GM21390 (cell line): ENCODE measurements around the gene RBM3.
A peak's percentile ranks its signal among the peaks of the same experiment; 100 is the strongest.

Experiments used
- ATAC-seq: cut with Tn5 transposase; IDR thresholded peaks from one replicate; pipeline ENCODE4 v1.9.1; 2021; ENCODE audit not compliant: unreplicated experiment

Gene RBM3

DNA sequence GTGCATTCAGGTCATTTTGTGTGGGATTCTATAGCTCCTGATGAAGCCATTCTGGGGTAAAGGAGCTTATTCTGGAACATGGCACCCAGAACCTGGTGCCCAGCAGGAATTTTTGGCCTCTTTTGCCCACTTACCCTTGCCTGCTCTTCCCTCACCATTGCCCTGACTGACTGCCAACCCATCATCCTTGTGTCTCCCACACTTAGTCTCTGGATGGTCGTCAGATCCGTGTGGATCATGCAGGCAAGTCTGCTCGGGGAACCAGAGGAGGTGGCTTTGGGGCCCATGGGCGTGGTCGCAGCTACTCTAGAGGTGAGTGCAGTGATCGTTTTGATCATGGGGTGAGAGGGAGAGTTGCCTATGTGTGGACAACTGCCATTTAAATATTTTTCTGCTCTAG, 1.8 kb downstream of the RBM3 start:
- ATAC-seq: no peak

DNA sequence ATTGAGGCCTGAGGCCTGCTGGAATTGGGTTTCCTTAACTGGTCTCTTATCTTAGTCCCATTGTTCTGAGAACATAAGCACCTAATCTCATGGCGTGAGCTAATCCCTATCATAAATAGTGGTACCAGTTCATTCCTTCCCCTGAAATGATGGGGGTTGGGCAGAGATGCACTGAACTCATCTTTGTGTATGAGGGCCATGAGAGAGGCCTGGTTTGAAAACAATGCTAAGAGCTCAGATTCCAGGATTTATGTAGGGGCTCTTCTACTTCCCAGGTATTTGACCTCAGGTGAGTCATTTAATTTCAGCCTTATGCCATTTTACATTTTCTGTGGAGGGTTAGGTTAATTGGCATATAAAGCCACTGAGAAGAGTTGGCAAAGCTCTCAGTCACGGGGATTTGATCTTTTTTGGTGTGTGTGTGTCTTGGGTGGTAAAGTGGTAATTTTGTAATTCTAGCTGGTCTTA, 4.4 kb downstream of the RBM3 start:
- no peak for ATAC-seq

- no peak for ATAC-seq
These were observed 5.0 kb downstream of the RBM3 start for GRCh38 chrX:48579259-48579658.

- ATAC-seq: no peak
These were observed 6.4 kb downstream of the RBM3 start for GRCh38 chrX:48580662-48581061.

- no peak for ATAC-seq
These were observed 10.4 kb downstream of the RBM3 start for GRCh38 chrX:48584698-48585097.

DNA sequence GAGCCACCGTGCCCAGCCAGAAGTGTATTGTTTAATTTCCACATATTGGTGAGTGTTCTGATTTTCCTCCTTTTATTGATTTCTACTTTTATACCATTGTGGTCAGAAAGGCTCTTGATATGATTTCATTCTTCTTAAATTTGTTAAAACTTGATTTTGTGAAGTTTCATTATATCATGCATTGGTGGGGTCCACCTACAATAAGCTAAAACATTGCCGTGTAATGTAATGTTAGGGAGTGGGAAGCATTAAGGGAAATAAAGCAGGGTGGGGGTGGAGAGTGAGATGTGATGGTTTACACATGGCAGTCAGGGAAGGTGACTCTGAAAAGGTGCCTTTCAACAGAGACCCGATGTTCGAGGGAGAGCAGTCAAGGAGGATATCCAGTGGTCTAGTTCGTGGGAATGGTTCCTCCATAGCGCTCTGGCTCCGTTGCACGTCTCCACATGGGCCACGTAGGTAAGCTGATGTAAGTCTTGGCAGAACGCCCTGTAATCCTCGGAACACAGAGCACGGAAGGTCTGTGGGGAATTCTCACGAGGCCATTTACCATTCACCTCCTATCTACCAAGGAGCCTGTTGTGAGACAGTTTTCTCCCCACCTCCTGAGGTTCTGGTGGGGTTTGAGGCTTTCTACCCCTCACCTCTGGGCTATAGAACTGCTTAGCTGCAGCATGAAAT, 15.3 kb downstream of the RBM3 start:
- no peak for ATAC-seq

GRCh38 chrX:48590203-48591103, 16.2 kb downstream of the RBM3 start:
- ATAC-seq: no peak

- no peak for ATAC-seq
These were observed 17.0 kb downstream of the RBM3 start for GRCh38 chrX:48591255-48591791.

- no peak for ATAC-seq
These were observed 18.7 kb downstream of the RBM3 start for GRCh38 chrX:48592971-48593370.

- ATAC-seq: no peak
These were observed 21.6 kb downstream of the RBM3 start for GRCh38 chrX:48595929-48596328.

DNA sequence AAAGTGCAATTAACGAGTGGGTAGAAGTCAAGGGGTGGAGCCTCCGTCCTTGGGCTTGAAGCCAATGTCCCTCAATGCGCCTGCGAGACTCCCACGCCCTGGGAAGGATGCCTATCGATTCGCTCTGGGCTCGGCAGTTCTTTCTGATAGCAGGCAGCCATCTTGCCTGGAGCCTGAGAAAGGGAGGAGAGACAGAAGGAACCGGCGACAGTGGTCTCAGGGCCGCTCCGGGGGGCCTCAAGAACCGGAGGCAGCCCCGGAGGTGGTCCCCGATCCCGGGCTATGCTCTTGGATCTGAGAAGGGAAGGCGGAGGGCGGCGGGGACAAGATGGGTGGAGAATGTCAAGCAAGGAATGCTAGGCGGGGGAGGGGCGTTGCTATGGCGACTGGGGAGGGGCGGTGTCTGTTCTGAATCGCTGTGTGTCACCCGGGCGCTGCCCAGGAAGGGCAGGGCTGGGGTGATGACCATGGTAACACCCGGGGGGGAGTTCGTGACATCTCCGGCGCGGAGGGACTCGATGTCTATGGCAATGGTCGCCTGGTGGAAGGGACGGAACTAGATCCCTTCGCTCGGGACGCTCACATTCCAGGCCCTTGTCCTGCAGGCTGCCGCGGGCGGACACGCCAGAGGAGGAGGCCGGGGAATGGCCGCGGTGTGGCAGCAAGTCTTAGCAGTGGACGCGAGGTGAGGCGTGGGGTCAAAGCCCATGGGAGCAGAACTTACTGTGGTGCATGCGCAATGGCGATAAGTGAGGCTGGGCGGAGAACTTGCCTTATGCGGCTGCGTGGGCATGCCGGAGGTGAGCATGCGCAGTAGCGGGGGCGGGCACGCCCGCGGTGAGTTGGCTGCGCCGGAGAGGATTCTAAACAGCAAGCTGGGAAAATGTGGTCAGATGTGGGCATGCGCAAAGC, 23.3 kb downstream of the RBM3 start, which contains the start of gene WDR13:
Gene WDR13, plus strand, starts transcription at position 140 of the 912 bp plus-strand sequence. Its CDS starts 505 bp downstream, at position 645.
- peak; percentile 78 for ATAC-seq

DNA sequence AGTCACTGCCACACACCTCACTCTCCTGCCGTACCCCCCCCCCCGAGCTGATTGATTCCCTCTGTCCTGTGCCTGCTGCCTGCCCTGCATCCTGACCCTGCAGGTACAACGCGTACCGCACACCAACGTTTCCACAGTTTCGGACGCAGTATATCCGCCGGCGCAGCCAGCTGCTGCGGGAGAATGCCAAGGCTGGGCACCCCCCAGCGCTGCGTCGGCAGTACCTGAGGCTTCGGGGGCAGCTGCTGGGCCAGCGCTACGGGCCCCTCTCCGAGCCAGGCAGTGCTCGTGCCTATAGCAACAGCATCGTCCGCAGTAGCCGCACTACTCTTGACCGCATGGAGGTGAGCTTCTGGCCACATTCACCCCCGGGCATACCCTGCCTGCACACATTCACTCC, 24.3 kb downstream of the RBM3 start:
- no peak for ATAC-seq

GRCh38 chrX:48599341-48599740, 25.1 kb downstream of the RBM3 start:
- ATAC-seq: no peak

- ATAC-seq: no peak
These were observed 25.9 kb downstream of the RBM3 start for GRCh38 chrX:48600226-48600625.

DNA sequence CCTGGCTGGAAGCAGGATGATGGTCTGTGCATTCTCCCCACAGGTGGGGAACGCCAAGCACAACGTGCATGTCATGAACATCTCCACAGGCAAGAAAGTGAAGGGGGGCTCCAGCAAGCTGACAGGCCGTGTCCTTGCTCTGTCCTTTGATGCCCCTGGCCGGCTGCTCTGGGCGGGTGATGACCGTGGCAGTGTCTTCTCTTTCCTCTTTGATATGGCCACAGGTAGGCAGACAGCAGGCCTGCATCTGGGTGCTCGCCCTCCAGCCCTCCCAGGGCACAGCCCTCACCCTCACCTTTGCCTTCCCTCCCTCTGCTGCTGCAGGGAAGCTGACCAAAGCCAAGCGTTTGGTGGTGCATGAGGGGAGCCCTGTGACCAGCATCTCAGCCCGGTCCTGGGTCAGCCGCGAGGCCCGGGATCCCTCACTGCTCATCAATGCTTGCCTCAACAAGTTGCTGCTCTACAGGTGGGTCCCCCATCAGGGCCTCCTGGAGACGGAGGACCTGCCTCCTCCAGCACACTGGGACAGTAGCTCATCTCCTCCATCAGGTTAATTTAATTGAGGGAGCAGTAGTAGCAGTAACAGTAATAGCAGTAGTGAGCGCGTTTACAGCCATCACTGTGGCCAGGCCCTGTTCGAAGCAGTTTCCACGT, 27.6 kb downstream of the RBM3 start:
- ATAC-seq: no peak

GRCh38 chrX:48604701-48605100, 30.4 kb downstream of the RBM3 start:
- no peak for ATAC-seq

- ATAC-seq: no peak
These were observed 31.8 kb downstream of the RBM3 start for GRCh38 chrX:48606091-48606490.

DNA sequence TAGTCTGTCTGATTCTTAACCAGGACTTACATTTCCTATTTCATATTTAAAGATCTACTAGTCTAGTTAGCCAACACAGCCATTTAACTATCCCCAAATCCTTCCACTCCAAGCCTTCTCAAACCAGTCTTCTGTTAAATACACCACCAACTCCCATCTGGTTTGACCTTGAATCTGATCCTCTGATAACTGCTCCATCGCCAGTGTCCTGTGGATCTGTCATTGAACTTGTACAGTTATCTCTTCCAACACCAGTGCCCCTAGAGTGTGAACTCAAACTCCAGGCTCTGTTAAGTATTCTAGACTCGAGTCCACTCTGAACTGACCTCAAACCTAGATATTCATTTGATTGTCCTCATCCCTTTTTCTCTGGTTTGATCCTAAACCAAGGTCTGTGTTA, 37.4 kb downstream of the RBM3 start:
- ATAC-seq: no peak

- no peak for ATAC-seq
These were observed 39.3 kb downstream of the RBM3 start for GRCh38 chrX:48613502-48614160.

- ATAC-seq: no peak
These were observed 42.3 kb downstream of the RBM3 start for GRCh38 chrX:48616576-48616975.
